Renal cortical epithelial cell (primary cell): ENCODE results near the gene BACH1. TPM values are rescaled to one million over a fixed set of nuclear protein-coding genes. Genes with fewer than 3 reads are reported as not detected.

Experiments
- DNase-seq: peaks from one replicate; pipeline ENCODE4 v3.0.0-alpha.2; 2011; ENCODE audit warnings: low read depth
- total RNA-seq: library from RNA; depleted of rRNA; stranded (reverse); fragments of >200 nt; gene quantifications from 2 replicates; pipeline ENCODE4 v1.2.3, GENCODE V29; 2014

BACH1 gene
- total RNA-seq, 1 donor from 2014 or later = 52.4 TPM

GRCh38 chr21:29290240-29290639 lies 8.5 kb upstream of the BACH1 start:
- no peak for DNase-seq

GRCh38 chr21:29293495-29293894 lies 5.2 kb upstream of the BACH1 start:
- no peak for DNase-seq

GRCh38 chr21:29295066-29295650 lies 3.6 kb upstream of the BACH1 start:
- DNase-seq = no peak

GRCh38 chr21:29296446-29296845 lies 2.3 kb upstream of the BACH1 start:
- DNase-seq = no peak

GRCh38 chr21:29297483-29298347 lies 1.0 kb upstream of the BACH1 start:
- DNase-seq = no peak

- peak; percentile 63 for DNase-seq
Measured at GRCh38 chr21:29299046-29299915, 559 bp downstream of the BACH1 start.

GRCh38 chr21:29299916-29300806 lies 1.4 kb downstream of the BACH1 start:
- DNase-seq = peak; percentile 96

GRCh38 chr21:29300807-29301138 lies 2.1 kb downstream of the BACH1 start:
- DNase-seq = peak; percentile 76

- no peak for DNase-seq
Measured at GRCh38 chr21:29301691-29302090, 3.0 kb downstream of the BACH1 start.

- DNase-seq = peak; percentile 61
Measured at GRCh38 chr21:29302359-29302875, 3.7 kb downstream of the BACH1 start.

- DNase-seq = peak; percentile 57
Measured at GRCh38 chr21:29303288-29303687, 4.6 kb downstream of the BACH1 start.

GRCh38 chr21:29304597-29304996 lies 5.9 kb downstream of the BACH1 start:
- DNase-seq = no peak

GRCh38 chr21:29305068-29305467 lies 6.3 kb downstream of the BACH1 start:
- DNase-seq = no peak

GRCh38 chr21:29305561-29305960 lies 6.8 kb downstream of the BACH1 start:
- no peak for DNase-seq

- no peak for DNase-seq
Measured at GRCh38 chr21:29306920-29307319, 8.2 kb downstream of the BACH1 start.

- DNase-seq = no peak
Measured at GRCh38 chr21:29307718-29308455, 9.2 kb downstream of the BACH1 start.

GRCh38 chr21:29308456-29308783 lies 9.7 kb downstream of the BACH1 start:
- no peak for DNase-seq

- DNase-seq = no peak
Measured at GRCh38 chr21:29309703-29310102, 11.0 kb downstream of the BACH1 start.

GRCh38 chr21:29311802-29312201 lies 13.1 kb downstream of the BACH1 start:
- no peak for DNase-seq

GRCh38 chr21:29312981-29313380 lies 14.3 kb downstream of the BACH1 start:
- no peak for DNase-seq
